Fibroblast of skin of right quadriceps (primary cell): ENCODE results near the gene PRLR.

ENCODE experiments used
- DNase-seq: peaks from one replicate; pipeline ENCODE4 v3.0.0-alpha.2; 2013

Gene PRLR

DNA sequence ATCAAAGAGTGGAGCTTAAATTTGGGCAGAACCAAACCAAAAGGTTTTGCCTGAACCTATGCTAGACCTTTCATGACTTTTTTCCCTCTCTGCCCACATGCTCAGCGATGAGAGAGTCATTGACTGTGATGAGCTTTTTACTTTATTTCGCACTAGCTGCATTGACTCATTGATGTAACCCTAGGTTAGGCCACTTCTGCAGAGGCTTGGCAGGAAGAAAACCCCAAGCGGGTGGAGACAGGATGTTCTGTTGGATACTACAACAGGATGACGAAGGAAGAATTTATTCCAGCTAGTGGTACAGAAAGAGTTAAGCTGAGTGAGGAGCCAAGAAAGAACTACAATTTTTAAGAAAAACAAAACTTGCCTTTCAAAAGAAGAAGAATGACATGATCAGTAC, 201.0 kb downstream of the PRLR start:
- DNase-seq, result peak; percentile 75

DNA sequence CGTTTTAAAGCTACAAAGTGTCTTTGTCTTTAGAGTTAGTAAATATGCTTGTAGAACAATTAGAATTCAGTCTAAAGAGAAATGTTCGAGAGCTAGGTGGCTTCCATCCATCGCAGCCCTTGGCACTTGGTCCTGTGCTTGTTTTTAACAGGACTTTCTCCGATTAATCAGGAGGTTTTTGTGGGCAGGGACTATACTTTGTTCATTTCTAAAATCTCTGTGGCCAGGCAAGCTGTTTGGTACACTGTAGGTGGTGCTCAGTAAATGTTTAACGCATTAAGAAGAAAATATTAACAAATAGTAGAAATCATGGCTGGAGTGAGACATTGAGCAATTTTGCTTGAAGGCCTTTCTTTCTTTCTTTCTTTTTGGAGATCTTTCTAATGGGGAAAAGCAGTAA, 203.3 kb downstream of the PRLR start:
- DNase-seq, result no peak

- no peak for DNase-seq
These were observed 203.9 kb downstream of the PRLR start for GRCh38 chr5:35026280-35026840.

DNA sequence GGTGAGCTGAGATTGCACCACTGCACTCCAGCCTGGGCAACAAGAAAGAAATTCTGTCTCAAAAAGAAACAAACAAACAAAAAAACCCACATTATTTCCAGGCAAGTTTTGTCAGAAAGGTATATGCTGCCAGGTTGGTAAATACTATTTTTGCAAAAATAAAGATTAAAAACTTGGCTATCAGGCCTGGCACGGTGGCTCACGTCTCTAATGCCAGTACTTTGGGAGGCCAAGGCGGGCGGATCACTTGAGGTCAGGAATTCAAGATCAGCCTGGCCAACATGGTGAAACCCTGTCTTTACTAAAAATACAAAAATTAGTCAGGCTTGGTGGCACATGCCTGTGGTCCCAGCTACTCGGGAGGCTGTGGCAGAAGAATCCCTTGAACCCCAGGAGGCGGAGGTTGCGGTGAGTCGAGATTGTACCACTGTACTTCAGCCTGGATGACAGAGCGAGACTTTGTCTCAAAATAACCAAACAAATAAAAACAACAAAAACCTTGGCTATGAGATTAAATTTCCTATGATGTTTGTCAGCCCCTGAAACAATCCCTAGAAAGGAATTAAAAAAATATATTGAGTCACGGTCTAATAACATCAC, 205.3 kb downstream of the PRLR start:
- DNase-seq, result no peak

DNA sequence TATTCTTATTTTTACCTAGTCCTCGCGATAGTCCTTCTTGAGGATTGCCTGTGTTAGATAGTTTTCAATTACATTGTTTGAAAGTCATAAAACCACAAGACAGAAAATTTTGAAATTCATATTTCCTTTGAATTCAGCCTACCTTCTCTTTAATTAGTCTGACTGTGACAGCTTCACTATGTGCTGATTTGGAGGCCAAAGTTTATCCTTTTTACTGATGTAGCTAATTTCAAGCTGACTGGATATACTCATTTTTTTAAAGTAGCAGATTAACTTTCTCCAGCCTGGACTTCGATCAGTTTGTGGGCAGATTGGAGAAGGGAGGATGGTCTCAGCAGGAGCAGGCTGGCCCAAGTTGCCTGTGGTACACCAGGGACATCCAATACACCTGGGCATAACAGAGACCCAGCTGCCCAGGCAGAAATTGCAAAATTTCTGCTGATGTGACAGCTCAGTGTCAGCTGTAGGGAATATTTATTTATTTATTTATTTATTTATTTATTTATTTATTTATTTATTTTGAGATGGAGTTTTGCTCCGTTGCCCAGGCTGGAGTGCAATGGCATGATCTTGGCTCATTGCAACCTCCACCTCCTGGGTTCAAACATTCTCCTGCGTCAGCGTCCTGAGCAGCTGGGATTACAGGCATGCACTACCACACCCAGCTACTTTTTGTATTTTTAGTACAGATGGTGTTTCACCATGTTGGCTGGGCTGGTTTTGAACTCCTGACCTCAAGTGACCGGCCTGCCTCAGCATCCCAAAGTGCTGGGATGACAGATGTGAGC, 206.7 kb downstream of the PRLR start:
- no peak for DNase-seq

DNA sequence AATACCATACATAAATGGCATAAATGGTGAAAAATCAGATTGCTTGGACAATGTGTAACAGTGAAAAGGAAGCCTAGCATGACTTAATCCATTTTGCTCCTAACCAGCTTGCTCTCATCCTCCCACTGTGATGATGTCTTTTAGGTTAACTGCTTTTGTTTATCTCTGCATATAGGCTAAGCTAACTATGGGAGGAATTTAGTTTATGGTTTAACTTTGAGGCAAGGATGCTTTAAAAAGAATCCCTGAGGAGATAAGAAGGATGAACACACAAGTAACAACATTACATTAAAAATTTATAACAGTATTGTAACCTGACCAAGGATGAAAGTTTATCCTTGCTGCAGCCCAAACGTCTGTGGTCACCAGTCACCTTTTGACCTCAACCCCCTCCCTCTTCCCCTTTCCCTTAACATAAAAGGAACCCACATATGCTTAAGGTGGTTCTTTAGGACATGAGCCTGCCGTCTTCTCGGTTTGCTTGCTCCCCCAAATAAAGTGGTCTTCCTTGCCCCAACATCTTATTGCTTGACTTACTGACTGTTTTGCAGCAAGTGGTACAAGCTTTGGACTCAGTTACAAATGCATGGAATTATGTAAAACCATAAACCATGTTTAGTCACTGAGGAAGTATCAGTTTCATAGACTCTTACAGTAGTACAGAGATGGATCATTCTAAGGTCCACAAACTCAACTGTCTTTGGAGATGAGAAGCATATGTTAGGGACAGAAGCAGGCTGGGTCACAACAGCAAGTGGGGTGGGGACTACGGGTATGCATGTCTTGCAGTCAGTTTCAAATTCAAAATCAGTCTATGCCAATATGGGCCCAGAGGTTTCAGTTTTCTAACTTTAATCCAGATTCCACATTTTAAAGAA, 213.9 kb downstream of the PRLR start:
- no peak for DNase-seq

DNA sequence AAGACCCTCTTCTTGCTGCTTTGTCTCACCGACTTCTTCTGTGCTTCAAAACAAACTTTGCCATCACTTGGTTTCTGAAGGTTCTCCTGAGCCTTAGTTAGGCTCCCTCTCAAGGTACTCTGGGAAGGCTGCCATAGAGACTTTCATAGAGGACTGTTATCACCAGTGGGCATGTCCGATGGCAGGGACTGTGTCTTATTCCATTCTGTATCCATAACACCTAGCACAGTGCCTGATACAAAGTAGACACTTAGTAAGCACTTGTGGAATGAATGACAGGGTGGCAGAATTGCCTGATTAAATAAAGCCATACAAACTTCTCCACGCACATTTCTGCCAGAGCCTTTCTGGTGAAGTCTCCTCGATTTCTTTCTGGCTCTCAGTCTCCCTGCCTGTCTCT, 215.2 kb downstream of the PRLR start:
- no peak for DNase-seq

DNA sequence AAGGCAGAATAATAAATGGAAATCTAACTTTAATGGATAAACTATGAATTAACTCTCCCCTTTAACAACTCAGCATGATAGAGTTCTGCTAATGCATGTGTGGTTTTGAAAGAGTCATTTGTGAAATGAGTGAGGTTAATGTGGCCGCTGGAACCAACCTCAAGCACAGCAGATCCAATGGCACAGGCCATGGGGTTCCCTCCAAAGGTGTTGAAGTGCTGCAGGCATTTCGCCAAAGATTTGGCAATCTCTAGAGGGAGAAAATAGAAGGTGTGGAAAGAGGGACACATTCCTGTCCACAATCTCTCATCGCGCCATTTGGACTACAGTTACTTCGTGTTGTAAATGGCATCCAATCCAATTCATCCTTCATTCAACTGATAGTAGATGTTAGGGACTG, 217.5 kb downstream of the PRLR start:
- DNase-seq, result no peak

- no peak for DNase-seq
These were observed 217.9 kb downstream of the PRLR start for GRCh38 chr5:35012365-35012764.

- no peak for DNase-seq
These were observed 219.6 kb downstream of the PRLR start for GRCh38 chr5:35010676-35011075.

GRCh38 chr5:35009657-35010056, 220.6 kb downstream of the PRLR start:
- no peak for DNase-seq

DNA sequence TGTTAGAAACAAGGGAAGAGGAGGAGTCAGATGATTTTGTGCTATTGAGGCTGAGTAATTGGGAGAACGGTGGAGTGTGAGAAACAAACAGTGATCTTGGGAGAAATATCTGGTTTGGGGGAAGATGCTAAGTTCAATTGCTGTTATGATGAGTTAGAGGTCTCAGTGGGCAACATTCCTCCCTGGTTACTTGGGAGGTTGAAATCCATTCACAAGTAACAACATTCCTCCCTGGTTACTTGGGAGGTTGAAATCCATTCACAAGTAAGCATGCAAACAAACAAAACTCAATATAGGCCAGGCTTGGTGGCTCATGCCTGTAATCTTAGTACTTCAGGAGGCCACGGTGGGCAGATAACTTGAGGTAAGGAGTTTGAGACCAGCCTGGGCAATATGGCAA, 221.3 kb downstream of the PRLR start:
- peak; percentile 8 for DNase-seq

DNA sequence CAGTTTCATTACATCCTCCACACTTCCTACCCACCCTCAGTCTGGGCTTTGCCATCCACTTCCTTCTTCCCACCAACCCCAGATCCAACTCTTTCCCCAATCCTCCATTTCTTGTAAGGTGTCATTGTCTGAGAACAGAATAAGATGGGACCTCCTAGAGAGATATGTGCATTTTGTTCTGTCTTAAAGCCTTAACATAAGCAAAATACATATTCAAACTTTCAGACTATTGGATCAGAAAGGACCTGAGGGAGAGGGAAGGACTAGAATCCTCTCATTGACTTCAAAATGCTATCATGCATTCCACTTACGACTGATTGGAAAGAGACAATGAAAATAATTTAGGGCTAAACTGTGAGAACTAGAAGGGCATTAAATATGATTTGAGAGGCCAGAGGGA, 225.5 kb downstream of the PRLR start:
- DNase-seq, result no peak

DNA sequence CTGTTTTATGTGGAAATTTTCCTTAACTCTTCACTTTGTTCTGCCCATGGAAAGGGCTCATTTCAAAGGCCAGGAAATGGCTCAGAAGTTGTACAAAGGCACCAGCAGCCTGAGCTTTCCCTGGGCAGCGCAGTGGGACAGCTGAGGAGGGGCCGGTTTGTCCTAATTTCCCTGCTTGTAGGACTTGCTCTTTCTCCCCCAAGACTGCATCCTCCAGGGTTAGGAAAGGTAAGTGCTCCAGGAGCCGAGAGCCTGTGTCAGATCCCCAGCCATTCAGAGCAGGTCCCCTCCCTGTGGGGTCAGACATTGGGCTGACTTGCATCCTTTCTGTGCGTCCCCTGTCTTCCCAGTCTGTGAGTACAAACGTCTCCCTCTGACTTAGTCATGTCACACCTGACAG, 226.1 kb downstream of the PRLR start:
- no peak for DNase-seq

GRCh38 chr5:35003018-35003957, 227.0 kb downstream of the PRLR start:
- DNase-seq, result peak; percentile 61

DNA sequence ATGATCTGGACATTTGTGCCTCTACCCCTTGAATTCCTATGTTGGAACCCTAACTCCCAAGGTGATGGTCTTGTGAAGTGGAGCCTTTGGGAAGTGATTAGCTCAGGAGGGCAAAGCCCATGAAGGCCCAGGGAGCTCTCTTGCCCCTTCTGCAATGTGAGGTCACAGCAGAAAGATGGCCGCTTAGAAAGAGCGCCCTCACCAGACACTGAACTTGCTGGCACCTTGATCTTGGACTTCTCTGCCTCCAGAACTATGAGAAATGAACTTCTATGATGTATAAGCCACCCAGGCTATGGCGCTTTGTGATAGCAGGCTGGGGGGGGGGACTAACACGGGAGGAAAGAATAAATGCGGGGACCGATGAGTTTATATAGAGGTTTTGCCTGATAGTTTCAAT, 227.8 kb downstream of the PRLR start:
- DNase-seq, result no peak

- DNase-seq, result no peak
These were observed 228.4 kb downstream of the PRLR start for GRCh38 chr5:35001842-35002241.
